Heart right ventricle (tissue), 16 donors: ENCODE data around the gene AK4. TPM values are rescaled to one million over a fixed set of nuclear protein-coding genes. Genes with fewer than 3 reads are reported as not detected.
A peak's percentile ranks its signal among the peaks of the same experiment; 100 is the strongest.
"Not testable (repeated sequence)": the region's sequence is repeated elsewhere in the genome, so short reads cannot be mapped to it uniquely, and the experiment has no call there.

Experiments used
- ATAC-seq, 8 donors: fragments of 200-7000 bp; cut with Tn5 transposase; one replicate each; pipeline ENCODE4 v1.9.1; 2020; ENCODE audit warnings: mild to moderate bottlenecking in 8 of 8, moderate library complexity in 8 of 8, moderate number of reproducible peaks in 1 of 8
- DNase-seq, 2 donors: peaks; one replicate each; pipeline ENCODE4 v3.0.0-alpha.2; 2020
- H3K27ac ChIP-seq, 10 donors: fragments of 200-600 bp; sonication (generic) in 2 of 10; one replicate each; pipeline versions ENCODE4 v1.5.0 to v1.8.0; 2020 to 2022; ENCODE audit warnings: mild to moderate bottlenecking in 3 of 10
- H3K27me3 ChIP-seq, 7 donors: fragments of 200-600 bp; one replicate each; pipeline ENCODE4 v1.8.0; 2021 to 2022; ENCODE audit warnings: mild to moderate bottlenecking in 2 of 7
- H3K36me3 ChIP-seq, 9 donors: fragments of 200-600 bp; sonication (generic) in 1 of 9; one replicate each; pipeline versions ENCODE4 v1.5.0 to v1.8.0; 2020 to 2022; ENCODE audit warnings: mild to moderate bottlenecking in 2 of 9
- H3K4me1 ChIP-seq, 9 donors: fragments of 200-600 bp; sonication (generic) in 1 of 9; one replicate each; pipeline versions ENCODE4 v1.5.0 to v1.8.0; 2020 to 2022; ENCODE audit warnings: mild to moderate bottlenecking in 4 of 9
- H3K4me3 ChIP-seq, 10 donors: fragments of 200-600 bp; sonication (generic) in 2 of 10; one replicate each; pipeline versions ENCODE4 v1.5.0 to v1.8.0; 2020 to 2022; ENCODE audit warnings: mild to moderate bottlenecking in 7 of 10, moderate library complexity in 2 of 10
- H3K9me3 ChIP-seq, 11 donors: fragments of 200-600 bp in 10 of 11; sonication (generic) in 2 of 11; one replicate each; pipeline versions ENCODE4 v1.5.0 to v1.8.0; 2013 to 2022; ENCODE audit warnings: mild to moderate bottlenecking in 2 of 11, control low read depth in 1 of 11, moderate library complexity in 1 of 11
- CTCF ChIP-seq, 9 donors: fragments of 200-600 bp; sonication (generic) in 2 of 9; IDR thresholded peaks; one replicate each; pipeline versions ENCODE4 v1.5.0 to v1.8.0; 2021 to 2022; ENCODE audit warnings: antibody characterized with exemption in 9 of 9, mild to moderate bottlenecking in 5 of 9, moderate library complexity in 1 of 9
- WGBS, 2 donors: extraction: QIAGEN DNeasy Blood & Tissue Kit; methylation state at CpG; one replicate each; pipeline ENCODE4 v1.1.7; 2013; ENCODE audit warnings: inconsistent platforms in 1 of 2; 5-methylcytosine and 5-hydroxymethylcytosine counted together
- intact Hi-C, 10 donors: fragments of 100-400 bp; cut with DNase I; formaldehyde crosslinking; loops; one replicate each; pipeline versions ENCODE4 v1.11.1 to v1.14.2; 2022
- polyA plus RNA-seq, 2 donors: library from polyadenylated mRNA; stranded (reverse); fragments of 200-250 nt; gene quantifications; one replicate each; pipeline ENCODE4 v1.2.3, GENCODE V29; 2013
- total RNA-seq, 10 donors: library from RNA; stranded (reverse); fragmentation: NEBNext Ultra II Directional in 3 of 10; extraction: Animal tissue kit (Norgen Biotek cat#: 25700) in 3 of 10; gene quantifications; one replicate each; pipeline versions ENCODE4 v1.2.1 to v1.2.4, GENCODE V29; 2021 to 2023
- donor health status: Arrhythmogenic right ventricular cardiomyopathy.
- donor health status: ischemic (EF 13 %, LVEDD 7.1; RV severe dilation, severe dysfunction).
- donor health status: healthy with polysubstance abuse.
- donor health status: DM: no; HTN: yes; CAD: no.
- donor health status: DM: no; HTN: no; CAD: no.
- donor health status: ischemic (EF 25% LVEDD 6.9; RV normal size, moderate dysfunction).
- donor health status: ischemic (EF 25% LVEDD 5.7; RV mildly dilated, moderate dysfunction).
- donor health status: healthy.
- donor health status: DM: yes; HTN: yes; CAD: no.
- donor health status: Ischemic cardiomyopathy.
- donor health status: ischemic (EF 35%, LVEDD 5.7; RV mildly dilated, moderate dysfunction).
- donor health status: nonischemic (EF 11% LVEDD 7.7; RV severe dilation, severe dysfunction).
- donor health status: DM: yes; HTN: yes; CAD: no.
- donor health status: PGD.
- donor health status: ischemic (EF 29% LVEDD 5.4; RV normal size, mild dysfunction).
- donor health status: nonischemic (EF 23%, LVEDD 6.1; RV moderate dilation, normal function).

AK4 gene
- total and polyA plus RNA-seq, 12 donors, result 9.9 to 179 (median 142) TPM

- no peaks in the 10 kb centered on the region for H3K27me3 ChIP-seq
- H3K9me3 ChIP-seq, result no peaks in the 10 kb centered on the region
- intact Hi-C loops, result no loop called here
- no peak for TF ChIP-seq CTCF (IDR thresholded peaks at IDR 0.05)
- ATAC-seq (peak in 4 of 8 donors; percentile 34 to 82 (median 56)), DNase-seq (no peak)
- H3K4me3 ChIP-seq, result no peak overlapping the region
- H3K27ac ChIP-seq, result peak overlapping the region in 7 of 10 donors; percentile 26 to 75 (median 53)
- peaks cover 0 to 32% (median 10%) of the 10 kb centered on the region in 9 donors for H3K4me1 ChIP-seq
- peaks cover 0 to 7% (median 0%) of the 10 kb centered on the region in 9 donors for H3K36me3 ChIP-seq
- WGBS, 2 donors, result 66 to 77% methylated on average over 2 of the region's 2 CpGs
These were observed 9.0 kb downstream of the AK4 start for GRCh38 chr1:65156910-65157545.

- Histone ChIP-seq H3K36me3 (peaks cover 0 to 7% (median 0%) of the 10 kb centered on the region in 9 donors), H3K4me1 (peaks cover 0 to 31% (median 12%) of the 10 kb centered on the region in 9 donors), H3K27me3 (no peaks in the 10 kb centered on the region), H3K4me3 (no peak overlapping the region), H3K9me3 (no peaks in the 10 kb centered on the region), H3K27ac (peak overlapping the region in 6 of 10 donors; percentile 26 to 75 (median 48))
- intact Hi-C loops, result no loop called here
- TF ChIP-seq CTCF (IDR thresholded peaks at IDR 0.05), result no peak
- 80% methylated on average over 4 of the region's 4 CpGs for WGBS, 2 donors
- DNase-seq (no peak), ATAC-seq (no peak)
These were observed 9.5 kb downstream of the AK4 start for GRCh38 chr1:65157546-65157941.

- intact Hi-C loops, H3K27me3 ChIP-seq, H3K4me3 ChIP-seq, H3K9me3 ChIP-seq, DNase-seq, ATAC-seq, H3K36me3 ChIP-seq: not testable (repeated sequence)
- WGBS, 2 donors, result 95 to 97% methylated on average over 4 of the region's 4 CpGs
- Histone ChIP-seq H3K4me1 (peaks cover 0 to 41% (median 15%) of the 10 kb centered on the region in 9 donors), H3K27ac (peak overlapping the region in 6 of 10 donors; percentile 4 to 75 (median 24))
These were observed 11.3 kb downstream of the AK4 start for GRCh38 chr1:65159291-65159688.

- no peak for TF ChIP-seq CTCF (IDR thresholded peaks at IDR 0.05)
- Histone ChIP-seq H3K4me1 (peaks cover 0 to 43% (median 17%) of the 10 kb centered on the region in 9 donors), H3K27ac (peak overlapping the region in 2 of 10 donors; percentile 39 to 75), H3K4me3 (no peak overlapping the region), H3K27me3 (no peaks in the 10 kb centered on the region), H3K9me3 (no peaks in the 10 kb centered on the region), H3K36me3 (peaks cover 0 to 7% (median 0%) of the 10 kb centered on the region in 9 donors)
- intact Hi-C loops, result no loop called here
- 91 to 95% methylated on average over 9 of the region's 9 CpGs for WGBS, 2 donors
- ATAC-seq (no peak), DNase-seq (no peak)
These were observed 12.0 kb downstream of the AK4 start for GRCh38 chr1:65159801-65160523.
